GM19455 (cell line): ENCODE measurements around the gene RAB44.

Experiments
- ATAC-seq: cut with Tn5 transposase; IDR thresholded peaks from one replicate; pipeline ENCODE4 v1.9.1; 2021; ENCODE audit not compliant: unreplicated experiment

Gene RAB44

GRCh38 chr6:36746251-36746650 lies 48.6 kb downstream of the RAB44 start:
- ATAC-seq: no peak

- ATAC-seq: no peak
These were observed 52.3 kb downstream of the RAB44 start for GRCh38 chr6:36749829-36750489.

DNA sequence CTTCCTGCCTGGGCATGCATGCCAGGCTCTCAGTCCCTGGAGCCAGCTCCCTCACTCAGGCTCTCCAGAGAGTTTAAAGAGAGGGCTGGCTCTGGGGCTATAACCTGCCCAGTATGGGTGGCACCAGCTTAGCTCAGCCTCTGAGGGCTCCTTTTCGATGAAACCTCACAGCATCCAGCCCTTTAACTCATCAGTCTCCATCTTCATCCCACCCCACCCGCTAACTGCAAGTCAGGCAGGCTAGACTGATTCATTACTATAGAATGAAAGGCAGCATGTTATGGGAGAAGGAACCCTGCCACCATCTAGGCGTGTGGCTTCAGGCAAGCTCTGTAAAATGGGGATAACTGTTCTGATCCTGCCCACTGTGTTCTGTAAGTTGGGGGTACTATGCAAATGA lies 53.5 kb downstream of the RAB44 start:
- no peak for ATAC-seq

- no peak for ATAC-seq
These were observed 54.2 kb downstream of the RAB44 start for GRCh38 chr6:36751833-36752186.

DNA sequence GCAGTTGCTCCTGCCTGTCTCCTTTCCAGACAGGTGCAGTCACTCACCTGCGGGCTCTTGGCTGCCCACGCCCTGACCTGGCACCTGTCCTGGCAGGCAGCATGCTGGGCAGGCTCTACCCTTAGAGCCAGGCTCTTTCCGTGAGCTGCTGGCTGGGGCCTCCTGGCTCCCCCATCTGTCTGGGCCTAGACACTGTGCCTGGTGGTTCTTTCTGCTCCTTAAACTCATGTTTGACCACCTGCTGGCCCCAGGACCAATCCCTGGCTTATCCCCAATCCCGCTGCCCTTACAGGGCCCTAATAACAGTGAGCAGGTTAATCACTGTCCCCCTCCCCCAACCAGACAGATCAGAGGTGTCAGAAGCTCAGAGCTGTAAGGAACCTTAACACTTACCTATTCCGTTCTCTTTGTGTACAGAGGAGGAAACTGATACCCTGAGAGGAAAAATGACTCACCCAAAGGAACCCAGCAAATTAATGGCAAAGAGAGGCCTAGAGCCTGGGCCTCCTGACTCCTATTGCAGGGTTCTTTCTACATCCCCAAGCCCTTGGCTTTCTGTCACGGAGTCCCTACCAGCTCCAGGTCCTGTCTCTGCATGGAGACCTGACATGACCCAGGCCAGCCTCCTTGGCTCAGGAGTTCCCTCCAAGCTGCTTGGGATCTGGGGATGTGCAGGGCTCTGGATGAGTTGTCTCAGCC lies 54.7 kb downstream of the RAB44 start:
- ATAC-seq: no peak

DNA sequence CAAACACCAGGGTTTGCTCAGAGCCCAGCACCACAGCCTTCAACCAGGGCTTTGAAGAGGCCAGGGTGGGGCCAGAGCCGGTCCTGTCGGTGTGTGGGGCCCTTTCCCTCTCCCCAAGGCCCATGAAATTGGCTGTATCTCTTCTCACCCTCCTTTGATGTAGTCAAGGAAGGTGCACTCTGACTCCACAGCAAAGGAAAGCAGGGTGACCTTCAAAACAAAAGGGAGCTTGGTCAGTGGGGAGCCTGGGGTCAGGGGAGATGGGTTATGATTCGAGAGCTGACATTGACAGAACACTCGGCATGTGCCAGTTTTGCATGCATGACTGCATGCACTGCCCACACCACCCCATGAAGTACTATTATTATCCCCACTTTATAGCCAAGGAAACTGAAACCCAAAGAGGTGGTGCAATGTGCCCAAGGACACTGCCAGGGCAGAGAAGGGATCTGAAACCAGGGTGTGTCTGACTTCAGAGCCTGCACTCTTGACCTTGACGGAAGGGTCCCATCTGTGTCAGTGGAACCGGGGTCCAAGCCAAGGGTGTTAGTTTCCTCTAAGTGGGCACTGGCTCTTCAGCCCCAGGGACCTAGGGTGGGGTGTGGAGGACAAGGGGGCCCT lies 55.4 kb downstream of the RAB44 start:
- ATAC-seq: peak; percentile 38

- no peak for ATAC-seq
These were observed 56.2 kb downstream of the RAB44 start for GRCh38 chr6:36753671-36754405.

GRCh38 chr6:36754582-36755434 lies 57.2 kb downstream of the RAB44 start:
- ATAC-seq: no peak

GRCh38 chr6:36755435-36756348 lies 58.1 kb downstream of the RAB44 start:
- no peak for ATAC-seq

GRCh38 chr6:36756786-36757185 lies 59.2 kb downstream of the RAB44 start:
- ATAC-seq: no peak

GRCh38 chr6:36757206-36757605 lies 59.6 kb downstream of the RAB44 start:
- ATAC-seq: no peak

GRCh38 chr6:36757943-36758508 lies 60.4 kb downstream of the RAB44 start:
- ATAC-seq: no peak

DNA sequence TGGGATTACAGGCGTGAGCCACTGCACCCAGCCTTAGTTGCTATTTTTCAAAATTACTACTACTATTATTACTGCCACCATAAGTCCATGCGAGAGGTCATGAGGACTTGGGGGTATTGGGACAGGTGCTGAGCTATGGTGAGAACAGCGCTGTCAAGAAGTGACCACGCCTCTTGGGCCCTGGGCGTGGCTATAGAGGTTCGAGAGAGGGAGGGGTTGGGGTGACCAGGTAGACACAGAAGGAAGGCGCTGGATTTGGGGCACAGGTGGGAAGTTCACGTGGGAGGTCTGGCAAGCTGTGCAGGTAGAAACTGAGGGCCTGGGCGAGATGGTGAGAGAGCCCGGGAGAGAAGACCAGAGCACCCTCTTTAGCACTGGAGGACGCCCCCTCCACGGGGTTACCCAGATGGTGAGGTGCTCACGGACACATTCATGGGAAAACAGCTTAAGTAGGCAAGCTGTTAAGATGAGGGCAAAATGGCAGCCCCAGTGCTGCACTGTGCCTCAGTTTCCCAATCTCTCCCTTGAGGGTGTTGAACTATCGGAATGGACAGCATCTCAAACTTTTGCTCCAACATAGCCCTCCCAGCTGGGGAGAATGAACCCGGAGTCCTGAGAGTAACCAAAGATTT lies 61.0 kb downstream of the RAB44 start:
- ATAC-seq: no peak

GRCh38 chr6:36759148-36759759 lies 61.6 kb downstream of the RAB44 start:
- no peak for ATAC-seq

DNA sequence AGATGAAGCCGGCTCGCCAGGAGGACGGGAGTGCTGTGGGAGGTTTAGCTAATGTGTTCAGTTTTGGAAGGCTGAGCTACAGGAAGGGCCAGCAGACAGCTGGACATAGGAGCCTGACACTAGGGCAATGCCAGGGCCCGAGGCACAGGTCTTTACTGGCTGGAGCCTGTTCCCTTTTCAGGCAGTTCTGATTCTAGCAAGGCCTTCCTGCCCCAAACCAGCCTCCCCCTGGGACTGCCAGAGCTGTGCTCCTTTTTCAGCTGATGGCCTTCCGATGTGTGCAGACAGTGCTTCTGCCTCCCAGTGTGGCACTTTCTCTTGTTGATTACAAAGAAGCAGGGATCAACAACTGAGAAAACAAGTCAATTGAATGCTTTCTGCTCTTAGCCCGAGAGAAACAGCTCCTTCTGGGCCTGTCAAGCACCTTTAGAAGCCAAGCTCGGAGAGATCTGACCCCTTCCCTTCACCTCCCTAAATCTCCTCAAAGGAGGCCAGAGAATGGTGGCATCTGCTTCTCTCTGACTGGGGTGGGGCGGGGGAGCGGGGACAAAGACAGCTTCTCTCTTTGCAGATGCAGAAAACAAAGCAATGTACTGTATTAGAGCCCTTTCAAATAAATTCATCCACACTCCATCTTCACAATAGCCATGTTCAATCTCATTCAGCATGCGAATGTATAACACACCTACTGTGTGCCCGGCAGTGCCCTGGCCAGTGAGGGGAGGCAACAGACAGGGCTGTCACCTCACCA lies 63.2 kb downstream of the RAB44 start:
- ATAC-seq: no peak

DNA sequence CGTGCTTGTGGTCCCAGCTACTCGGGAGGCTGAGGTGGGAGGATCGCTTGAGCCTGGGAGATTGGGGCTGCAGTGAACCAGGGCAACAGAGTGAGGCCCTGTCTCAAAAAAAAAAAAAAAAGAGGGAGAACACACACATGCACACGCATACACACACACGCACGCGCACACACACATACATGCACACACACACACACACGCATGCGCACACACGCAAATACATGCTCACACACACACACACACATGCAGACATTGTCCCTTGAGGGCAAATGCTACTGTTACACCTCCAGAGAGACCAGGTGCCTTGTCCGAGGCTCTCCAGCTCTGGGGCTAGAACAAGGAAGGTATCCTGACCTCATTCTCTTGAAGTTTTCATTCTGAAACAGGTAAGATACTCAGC lies 64.5 kb downstream of the RAB44 start:
- no peak for ATAC-seq

GRCh38 chr6:36765190-36765589 lies 67.6 kb downstream of the RAB44 start:
- no peak for ATAC-seq
